NCI-H2227 (cell line): ENCODE data around the gene ASAP3.

Experiments
- DNase-seq: peaks from one replicate; lab custom pipeline; 2025; ENCODE audit not compliant: unreplicated experiment; lab: John Stamatoyannopoulos, UW

ASAP3 gene

GRCh38 chr1:23483321-23484252 is at the start of gene ASAP3:
ASAP3 (minus strand) TSS chr1:23484179; CDS start chr1:23484133, 46 bp downstream.
- peak; percentile 48 for DNase-seq

- DNase-seq, result no peak
These were observed 49.5 kb upstream of the ASAP3 start for GRCh38 chr1:23533246-23534023.

GRCh38 chr1:23531562-23532094 is 47.6 kb upstream of the ASAP3 start:
- DNase-seq, result no peak

GRCh38 chr1:23530747-23531561 is 47.0 kb upstream of the ASAP3 start, which contains the start of gene E2F2:
E2F2 (minus strand) TSS chr1:23531233; CDS start chr1:23530793, 440 bp downstream.
- peak; percentile 94 for DNase-seq

GRCh38 chr1:23530087-23530746 is 46.2 kb upstream of the ASAP3 start:
- peak; percentile 60 for DNase-seq

- no peak for DNase-seq
These were observed 45.4 kb upstream of the ASAP3 start for GRCh38 chr1:23529146-23530086.

GRCh38 chr1:23528250-23528978 is 44.4 kb upstream of the ASAP3 start:
- DNase-seq, result peak; percentile 41

GRCh38 chr1:23527900-23528249 is 43.9 kb upstream of the ASAP3 start:
- no peak for DNase-seq

- DNase-seq, result no peak
These were observed 43.4 kb upstream of the ASAP3 start for GRCh38 chr1:23527366-23527765.

GRCh38 chr1:23526329-23527041 is 42.5 kb upstream of the ASAP3 start:
- DNase-seq, result no peak

- DNase-seq, result no peak
These were observed 41.7 kb upstream of the ASAP3 start for GRCh38 chr1:23525558-23526250.

- peak; percentile 78 for DNase-seq
These were observed 40.9 kb upstream of the ASAP3 start for GRCh38 chr1:23524716-23525401.

- DNase-seq, result no peak
These were observed 40.2 kb upstream of the ASAP3 start for GRCh38 chr1:23524163-23524562.

- no peak for DNase-seq
These were observed 38.4 kb upstream of the ASAP3 start for GRCh38 chr1:23522244-23522982.

- DNase-seq, result peak; percentile 11
These were observed 37.6 kb upstream of the ASAP3 start for GRCh38 chr1:23521588-23521987.

GRCh38 chr1:23517581-23517980 is 33.6 kb upstream of the ASAP3 start:
- DNase-seq, result no peak
